Adrenal gland (tissue), 5 donors: ENCODE measurements around the gene DONSON.

ENCODE experiments used
- CTCF ChIP-seq, 6 experiments: fragments of 450-650 bp in 4 of 6; fragments of 200-600 bp in 2 of 6; sonication (generic) in 1 of 6; IDR thresholded peaks; 1 replicate in 5 of 6; 2 replicates in 1 of 6; pipeline versions ENCODE4 v1.5.1 to v1.8.0; 2016 to 2021; ENCODE audit warnings: antibody characterized with exemption in 6 of 6, mild to moderate bottlenecking in 2 of 6, moderate library complexity in 1 of 6
- POLR2A ChIP-seq, 2 donors: fragments of 450-650 bp; IDR thresholded peaks; one replicate each; pipeline ENCODE4 v1.6.1; 2017; ENCODE audit warnings: antibody characterized with exemption in 2 of 2, mild to moderate bottlenecking in 2 of 2, moderate library complexity in 1 of 2
- donor health status: DM: no; HTN: no; CAD: no.

GRCh38 chr21:33541105-33541711 is 47.3 kb downstream of the DONSON start:
- no peak for TF ChIP-seq CTCF (IDR thresholded peaks at IDR 0.05)
- TF ChIP-seq POLR2A (IDR thresholded peaks at IDR 0.05) = no peak
